HG03460 (cell line): ENCODE results near the gene BCAP31.
"Not testable (repeated sequence)": the region's sequence is repeated elsewhere in the genome, so short reads cannot be mapped to it uniquely, and the experiment has no call there.

ENCODE experiments used
- ATAC-seq: cut with Tn5 transposase; IDR thresholded peaks from one replicate; pipeline ENCODE4 v1.9.1; 2021; ENCODE audit not compliant: unreplicated experiment

Gene BCAP31

DNA sequence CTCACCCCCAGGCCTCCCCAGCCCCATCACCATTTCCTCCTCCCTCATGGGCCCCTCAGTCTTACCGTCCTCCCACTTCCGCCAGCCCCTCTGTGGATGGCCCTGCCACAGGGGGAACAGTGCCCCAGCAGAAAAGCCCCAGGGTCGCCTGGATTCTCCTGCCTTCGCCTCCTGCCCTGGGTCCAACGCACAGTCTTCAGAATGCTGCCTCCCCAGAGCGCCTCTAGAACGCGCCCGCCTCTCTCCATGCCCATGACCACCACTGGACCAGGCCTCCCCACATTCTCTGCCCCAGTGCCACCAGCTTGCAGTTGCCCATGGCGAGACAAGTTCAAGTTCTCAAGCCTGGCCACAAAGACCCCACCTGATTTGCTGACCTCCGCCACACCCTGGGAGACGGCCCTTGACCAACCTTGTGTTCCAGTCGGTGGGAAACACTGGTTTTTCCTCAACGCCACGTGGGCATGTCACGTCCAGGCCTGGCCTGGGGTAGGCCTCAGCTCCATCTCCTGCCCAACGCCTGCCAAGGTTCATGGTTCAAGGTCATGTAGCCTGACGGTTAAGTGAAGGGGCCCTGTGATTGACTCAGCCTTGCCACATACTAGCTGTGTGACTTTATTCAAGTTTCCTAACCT lies 39.2 kb upstream of the BCAP31 start:
- ATAC-seq = no peak

DNA sequence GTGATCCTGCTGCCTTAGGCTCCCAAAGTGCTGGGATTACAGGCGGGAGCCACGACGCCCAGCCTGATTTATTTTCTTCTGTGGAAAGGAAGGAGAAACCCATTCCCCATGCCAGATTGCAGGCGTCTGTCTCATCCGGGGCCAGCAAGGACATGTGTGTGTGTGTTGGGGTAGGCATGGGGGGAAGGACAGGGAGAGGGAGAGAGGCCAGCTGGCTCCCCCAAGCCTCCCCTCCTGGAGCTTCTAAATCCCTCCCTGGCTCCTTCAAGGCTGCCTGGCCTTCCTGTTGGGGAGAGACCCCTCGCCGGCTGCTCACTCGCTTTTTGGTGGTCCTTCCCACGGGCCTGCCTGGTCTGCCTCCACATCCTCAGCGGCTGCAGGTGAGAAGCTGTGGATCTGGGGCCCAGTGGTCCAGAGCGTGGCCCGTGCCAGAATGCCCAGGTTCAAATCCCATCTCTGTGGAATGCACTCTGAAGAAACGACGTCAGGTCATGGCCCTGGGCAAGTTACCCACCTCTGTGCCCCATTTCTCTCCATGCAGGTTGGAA lies 38.5 kb upstream of the BCAP31 start:
- no peak for ATAC-seq

DNA sequence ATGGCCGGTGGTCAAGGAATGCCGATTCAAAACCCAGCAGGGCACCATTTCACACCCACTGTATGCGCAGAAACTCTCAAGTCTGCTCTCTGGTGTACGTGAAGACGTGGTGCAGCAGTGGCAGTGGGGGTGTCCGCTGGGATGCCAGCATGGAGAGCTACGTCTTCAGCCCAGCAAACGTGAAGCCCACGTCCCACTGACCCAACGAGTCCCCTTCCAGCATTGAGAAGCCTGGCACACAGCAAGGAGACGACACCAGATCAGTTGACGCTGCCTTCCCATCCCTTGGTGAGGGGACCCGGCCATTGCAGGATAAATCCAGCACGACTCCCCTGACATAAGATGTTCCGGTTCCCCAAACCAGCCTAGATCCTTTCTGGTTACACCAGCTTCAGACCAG lies 37.7 kb upstream of the BCAP31 start:
- ATAC-seq = no peak

DNA sequence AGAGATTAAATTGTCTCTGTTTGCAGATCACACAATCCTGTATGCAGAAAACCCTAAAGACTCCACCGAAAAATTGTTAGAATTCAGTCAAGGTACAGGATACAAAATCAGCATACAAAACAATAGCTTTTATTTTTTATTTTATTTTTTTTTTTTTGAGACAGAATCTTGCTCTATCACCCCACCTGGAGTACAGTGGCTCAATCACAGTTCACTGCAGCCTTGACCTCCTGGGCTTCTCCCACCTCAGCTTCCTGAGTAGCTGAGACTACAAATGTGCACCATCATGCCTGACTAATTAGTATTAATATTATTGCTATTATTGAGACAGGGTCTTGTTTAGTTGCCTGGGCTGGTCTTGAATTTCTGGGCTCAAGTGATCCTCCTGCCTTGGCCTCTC lies 30.9 kb upstream of the BCAP31 start:
- no peak for ATAC-seq

DNA sequence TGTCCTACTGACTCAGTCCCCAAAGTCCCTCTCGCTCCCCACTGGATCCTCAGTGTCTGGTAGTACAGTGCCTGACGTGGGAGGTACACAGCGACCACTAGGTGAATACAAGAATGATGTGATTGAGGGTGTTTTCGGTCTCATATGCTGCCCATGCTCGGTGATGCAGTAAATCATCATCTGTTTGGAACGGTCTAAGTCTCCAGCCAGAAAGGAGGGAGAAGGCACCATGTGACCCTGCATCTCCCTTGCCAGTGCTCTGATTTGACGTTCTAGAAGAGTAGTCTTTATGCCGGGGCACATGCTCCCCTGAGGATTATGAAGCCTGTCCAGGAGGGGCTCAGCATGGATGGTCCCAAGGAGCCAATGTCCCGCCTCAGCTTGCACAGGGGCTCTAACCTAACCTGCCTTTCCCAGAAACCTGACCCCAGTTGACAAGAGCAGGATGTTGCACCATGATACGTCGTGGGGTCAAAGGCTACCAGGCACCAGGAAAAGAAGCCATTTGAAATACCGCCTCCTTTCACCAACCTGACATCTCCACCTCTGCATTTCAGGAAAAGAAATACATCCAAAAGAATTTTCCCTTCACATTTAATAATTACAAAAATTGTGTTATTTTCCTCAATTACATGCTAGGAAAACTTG lies 26.1 kb upstream of the BCAP31 start:
- ATAC-seq = no peak

DNA sequence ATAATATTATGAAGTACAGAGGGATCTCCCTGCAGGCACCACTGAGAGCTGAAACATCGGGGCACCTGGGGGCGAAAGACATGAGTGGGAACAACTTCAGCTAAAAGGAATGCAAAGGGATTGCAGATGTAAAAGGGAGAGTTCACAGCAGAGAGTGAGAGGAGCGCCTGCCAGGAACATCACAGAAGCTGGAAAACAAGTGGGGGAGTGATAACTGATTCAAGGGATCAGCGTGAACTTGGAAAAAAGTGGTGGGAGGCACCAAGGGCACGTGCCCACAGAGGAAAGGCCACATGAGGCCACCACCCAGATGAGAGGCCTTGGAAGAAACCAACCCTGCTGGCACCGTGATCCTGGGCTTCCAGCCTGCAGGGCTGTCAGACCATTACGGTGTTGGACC lies 24.8 kb upstream of the BCAP31 start:
- ATAC-seq = not testable (repeated sequence)

DNA sequence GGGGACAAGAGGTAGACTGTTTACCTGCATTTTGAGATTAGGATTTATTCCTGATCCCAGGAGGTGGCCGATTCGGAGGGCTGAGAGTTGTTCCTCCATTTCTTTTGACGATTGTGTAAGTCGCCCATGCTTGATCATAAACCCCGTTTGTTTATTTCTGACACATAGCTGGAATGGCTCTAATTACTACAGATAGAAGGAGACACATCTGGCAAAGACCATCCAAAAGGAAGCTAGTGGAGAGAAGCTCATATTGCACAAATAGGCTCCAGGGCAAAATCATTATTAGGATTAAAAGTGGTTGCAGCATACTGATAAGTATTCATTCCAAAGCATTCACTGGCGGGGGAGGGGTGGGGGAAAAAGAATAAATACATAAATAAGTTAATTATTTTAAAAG lies 22.8 kb upstream of the BCAP31 start:
- not testable (repeated sequence) for ATAC-seq

DNA sequence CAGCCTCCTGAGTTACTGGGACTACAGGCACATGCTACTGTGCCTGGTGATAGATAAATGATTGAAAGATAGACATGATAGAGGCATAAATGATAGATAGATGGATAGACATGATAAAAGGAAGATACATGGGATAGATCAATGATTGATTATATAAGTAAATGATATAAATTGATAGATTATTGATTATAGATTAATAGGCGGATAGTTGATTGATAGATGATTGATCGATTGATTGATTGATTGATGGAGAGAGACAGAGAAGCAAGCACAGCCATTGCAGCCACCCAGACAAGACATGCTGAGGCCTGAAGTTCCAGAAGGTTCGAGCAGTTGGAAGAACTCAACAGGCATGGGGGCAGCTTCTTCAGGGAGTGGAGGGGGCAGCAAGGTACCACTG lies 22.2 kb upstream of the BCAP31 start:
- ATAC-seq = no peak

DNA sequence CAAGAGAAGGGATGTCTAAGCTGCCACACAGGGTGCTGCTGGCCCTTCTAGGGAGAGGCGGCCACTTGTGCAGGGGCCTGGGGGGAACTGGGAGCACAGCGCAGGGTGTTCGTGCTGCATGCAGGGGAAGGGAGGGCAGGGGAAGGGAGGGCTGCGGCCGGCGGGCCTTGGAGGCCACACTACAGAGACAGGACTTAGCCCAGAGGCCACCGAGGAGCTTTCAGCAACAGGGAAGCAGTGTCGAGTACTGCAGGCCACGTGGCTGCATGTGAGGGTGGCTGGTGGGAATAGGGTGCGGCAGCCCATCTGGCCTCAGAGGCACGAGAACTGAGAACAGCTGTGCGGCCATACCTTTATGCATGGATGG lies 20.9 kb upstream of the BCAP31 start:
- ATAC-seq = not testable (repeated sequence)

DNA sequence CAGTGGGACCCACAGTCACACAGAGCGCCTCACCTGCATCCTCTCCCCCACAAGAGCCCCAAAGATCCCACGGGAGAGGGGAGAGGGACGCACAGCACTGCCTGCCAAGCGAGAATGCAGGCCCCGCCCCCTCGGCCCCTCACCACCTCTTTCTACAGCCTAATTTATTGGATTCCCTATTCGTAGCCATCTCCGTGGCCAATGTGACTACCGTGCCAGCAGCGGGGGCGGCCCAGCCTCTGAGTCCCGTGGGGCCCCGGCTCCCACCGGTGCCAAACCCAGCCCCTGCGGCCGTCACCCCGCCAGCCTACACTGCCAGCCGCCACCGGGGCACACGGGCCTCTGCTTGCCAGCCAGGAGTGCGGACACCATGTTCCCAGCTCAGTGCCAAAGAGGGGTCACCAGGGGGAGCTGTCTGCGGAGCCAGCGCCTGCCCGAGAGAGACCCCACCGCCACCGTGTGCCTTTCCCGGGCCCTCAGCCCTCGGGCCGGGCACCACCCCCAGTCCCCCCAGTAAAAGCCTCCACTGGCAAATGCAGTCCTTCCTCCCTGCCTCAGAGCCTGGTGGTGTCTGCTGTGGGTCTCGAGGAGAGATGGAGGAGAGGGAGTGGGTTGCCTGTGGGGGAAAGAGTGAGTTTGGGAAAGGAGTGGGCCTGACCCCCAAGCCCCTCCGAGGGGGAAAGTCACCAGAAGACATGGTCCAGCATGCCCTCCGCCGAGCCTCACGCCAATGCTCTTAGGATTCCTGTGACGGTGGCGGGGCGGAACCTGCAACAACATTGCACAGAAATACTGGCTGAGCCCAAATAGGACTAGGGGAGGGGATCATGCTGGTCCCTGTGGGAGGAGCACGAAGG lies 20.3 kb upstream of the BCAP31 start:
- ATAC-seq = no peak

DNA sequence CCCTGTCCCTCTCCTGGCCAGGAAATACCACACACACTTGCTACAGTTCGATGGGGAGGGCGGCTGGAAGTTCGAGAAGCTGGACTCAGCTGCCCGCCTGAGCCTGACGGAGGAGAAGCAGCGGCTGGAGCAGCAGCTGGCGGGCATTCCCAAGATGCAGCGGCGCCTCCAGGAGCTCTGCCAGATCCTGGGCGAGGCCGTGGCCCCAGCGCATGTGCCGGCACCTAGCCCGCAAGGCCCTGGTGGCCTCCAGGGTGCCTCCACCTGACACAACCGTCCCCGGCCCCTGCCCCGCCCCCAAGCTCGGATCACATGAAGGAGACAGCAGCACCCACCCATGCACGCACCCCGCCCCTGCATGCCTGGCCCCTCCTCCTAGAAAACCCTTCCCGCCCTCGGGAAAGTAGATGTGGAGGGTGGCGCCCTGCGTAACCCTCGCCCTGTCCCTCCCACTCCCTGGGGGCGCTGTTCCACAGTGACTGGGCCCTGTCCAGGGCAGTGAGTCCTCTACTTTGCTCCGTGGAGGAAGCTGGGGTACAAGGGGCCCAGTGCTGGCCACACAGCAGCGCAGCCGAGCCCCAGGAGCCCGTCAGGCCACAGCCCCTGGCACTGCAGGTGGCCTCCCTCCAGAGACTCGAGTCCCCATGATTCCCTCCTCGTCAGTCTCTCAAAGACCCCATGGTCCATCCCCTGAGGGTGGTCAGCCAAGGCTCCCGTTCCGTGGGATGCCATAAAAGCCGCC lies 19.5 kb upstream of the BCAP31 start:
- ATAC-seq = not testable (repeated sequence)

DNA sequence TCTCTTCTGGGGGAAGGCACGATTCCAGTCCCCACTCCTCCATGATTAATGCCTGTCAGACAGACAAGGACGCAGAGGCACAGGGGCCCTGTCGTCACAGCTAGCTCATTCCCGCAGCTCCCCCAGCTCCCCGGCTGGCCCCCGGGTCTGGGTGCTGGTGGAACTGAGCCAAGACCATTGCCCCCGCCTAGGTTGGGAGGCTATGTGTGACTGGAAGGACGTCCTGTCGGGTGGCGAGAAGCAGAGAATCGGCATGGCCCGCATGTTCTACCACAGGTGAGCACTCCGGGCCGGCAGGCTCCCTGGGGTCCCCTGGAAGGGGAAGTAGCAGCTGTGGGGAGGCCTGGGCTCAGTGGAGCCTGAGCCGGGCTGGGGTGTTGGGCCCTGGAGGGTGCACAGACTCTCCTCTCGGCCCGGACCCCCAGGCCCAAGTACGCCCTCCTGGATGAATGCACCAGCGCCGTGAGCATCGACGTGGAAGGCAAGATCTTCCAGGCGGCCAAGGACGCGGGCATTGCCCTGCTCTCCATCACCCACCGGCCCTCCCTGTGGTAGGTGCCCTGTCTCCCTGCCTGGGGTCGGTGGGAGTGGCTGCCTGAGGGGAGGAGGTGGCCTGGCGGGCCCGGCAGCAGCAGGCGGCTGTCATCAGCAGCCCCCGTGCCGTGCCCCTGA lies 18.7 kb upstream of the BCAP31 start:
- not testable (repeated sequence) for ATAC-seq

DNA sequence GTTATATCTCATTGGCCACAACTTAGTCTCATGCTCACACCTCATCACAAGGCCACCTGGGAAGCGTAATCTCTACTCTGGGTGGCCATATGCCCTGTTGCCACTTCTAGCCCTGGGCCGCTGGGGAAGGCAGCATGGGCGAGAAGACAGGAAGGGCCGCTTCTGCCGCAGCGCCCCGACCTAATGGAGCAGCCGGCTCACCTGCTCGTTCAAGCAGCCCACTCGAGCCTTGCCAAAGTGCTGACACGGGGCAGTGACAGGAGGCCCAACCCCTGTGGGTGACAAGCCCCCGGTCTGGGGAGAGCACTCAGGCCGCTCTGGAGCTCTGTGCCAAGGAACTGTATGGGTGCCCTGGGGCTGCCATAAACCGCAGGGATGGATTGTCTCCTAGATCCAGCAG lies 17.9 kb upstream of the BCAP31 start:
- not testable (repeated sequence) for ATAC-seq

DNA sequence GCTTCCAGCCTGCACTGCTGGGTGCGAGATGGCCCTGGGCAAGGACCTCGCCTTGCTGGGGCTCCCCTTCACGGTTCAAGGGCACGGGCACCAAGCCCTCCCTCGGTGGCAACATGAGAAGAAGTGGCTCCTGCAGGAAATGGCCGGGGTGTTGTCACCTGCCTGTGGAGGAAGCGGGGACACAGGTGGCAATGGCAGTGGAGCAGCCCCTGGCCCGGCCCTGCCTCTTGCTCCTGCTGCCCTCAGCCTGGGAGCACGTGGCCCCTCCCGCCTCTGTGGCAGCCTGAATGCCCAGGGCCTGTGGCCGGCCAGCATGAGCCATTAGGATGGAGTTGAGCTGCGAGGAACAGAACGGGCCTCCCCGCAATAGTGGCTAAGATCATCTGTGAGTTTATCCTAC lies 17.3 kb upstream of the BCAP31 start:
- no peak for ATAC-seq

DNA sequence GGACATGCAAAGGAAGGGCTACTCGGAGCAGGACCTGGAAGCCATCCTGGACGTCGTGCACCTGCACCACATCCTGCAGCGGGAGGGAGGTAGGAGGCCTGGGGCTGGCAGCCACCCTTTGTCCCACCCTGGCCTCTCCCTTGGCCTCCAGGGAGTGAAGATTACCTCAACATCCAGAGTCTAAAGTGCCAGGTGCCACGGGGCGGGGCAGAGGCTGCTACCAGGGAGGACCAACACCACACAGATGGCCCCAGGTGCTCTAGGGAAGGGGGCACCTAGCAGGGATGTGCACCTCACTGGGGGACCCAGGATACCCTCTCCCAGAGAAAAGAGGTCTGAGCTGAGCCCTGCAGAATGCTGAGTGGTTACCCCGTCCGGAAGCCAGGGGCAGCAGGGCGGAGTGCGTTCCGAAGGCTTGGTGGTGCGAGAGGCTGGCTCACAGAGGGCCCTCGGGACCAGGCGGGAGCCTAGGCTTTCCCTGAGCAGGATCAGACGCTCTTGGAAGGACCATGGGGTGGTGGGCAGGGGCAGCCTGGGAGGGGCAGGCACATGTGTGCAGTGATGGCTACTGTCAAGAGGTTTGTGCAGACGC lies 16.5 kb upstream of the BCAP31 start:
- no peak for ATAC-seq

DNA sequence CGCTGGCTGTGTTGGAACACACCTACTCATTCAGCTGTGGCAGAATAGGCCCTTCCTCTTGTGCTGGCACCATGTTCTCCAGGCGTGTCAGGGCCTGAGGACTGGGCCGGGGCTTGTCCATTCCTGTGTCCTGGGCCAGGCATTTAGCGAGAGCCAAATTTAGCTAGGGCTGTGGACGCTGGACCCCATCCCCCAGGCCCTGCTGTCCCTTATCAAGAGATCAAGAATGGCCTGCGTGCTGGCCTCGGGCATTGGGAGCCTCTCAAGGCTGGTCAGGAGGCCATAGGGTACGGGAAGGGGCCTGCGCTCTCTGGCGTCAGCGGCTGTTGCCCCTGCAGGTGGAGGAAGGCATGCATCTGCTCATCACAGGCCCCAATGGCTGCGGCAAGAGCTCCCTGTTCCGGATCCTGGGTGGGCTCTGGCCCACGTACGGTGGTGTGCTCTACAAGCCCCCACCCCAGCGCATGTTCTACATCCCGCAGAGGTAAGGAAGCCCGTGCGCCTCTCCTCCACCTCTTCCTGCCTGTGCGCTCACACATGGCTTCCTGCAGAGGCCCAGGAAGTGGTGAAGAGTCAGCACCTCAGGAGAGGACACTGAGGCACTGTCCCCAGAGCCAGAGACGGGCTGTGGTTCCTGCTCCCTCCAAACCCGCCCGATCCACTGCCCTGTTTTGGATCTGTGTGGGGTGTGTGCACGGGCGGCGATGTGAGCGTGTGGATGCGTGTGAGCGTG lies 15.7 kb upstream of the BCAP31 start:
- no peak for ATAC-seq

DNA sequence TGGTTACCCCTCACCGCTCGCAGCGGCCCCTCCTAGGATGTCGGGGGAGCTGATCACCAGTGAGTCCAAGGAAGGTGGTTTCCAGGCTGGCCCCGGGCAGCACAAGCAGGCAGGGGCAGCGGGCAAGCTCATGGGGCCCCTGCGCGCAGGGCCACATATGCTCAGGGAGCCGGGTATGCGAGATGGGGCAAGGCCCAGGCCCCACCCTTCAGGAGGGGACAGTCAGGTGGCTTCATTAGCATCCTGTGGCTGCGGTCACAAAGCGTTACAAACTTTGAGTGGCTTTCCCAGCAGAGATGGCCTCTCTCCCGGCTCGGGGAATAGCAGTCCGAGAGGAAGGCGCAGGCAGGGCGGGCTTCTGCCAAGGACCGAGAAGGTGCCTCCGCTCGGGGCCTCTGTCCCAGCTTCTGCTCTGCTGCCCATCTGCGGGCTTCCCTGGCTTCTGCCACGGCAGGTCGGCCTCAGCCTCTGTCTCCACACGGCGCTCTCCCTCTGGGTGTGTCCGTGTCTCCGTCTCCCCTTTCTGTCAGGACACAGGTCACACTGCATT lies 13.9 kb upstream of the BCAP31 start:
- no peak for ATAC-seq

DNA sequence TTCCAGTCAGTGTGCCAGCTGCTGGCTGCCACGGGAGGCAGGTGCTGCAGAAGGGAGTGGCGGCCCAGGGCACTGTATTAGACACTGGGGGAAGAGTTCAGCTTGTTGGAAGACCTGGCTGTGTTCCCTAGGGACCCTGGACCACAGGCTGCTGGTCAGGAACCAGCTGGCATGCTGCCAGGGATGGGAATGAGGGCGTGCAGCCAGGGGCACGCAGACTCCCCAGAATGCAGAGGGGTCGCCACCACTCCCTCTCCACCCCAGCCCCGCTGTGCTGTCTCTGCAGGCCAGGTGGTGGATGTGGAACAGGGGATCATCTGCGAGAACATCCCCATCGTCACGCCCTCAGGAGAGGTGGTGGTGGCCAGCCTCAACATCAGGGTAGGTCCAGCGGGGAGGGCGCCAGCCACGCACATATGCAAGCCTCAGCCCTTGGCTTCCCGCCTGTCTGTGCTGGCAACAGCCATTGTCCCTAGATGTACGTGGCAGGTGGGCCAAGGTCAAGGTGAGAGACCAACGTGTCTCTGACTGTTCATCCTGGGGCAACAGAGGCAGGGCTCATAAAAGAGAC lies 12.8 kb upstream of the BCAP31 start:
- ATAC-seq = no peak
